Measurements from ENCODE around the gene HSPB6. TPM values are rescaled to one million over a fixed set of nuclear protein-coding genes. Genes with fewer than 3 reads are reported as not detected.

HSPB6 gene
- total and polyA plus RNA-seq, 3 experiments from 2014 or later: not detected

DNA sequence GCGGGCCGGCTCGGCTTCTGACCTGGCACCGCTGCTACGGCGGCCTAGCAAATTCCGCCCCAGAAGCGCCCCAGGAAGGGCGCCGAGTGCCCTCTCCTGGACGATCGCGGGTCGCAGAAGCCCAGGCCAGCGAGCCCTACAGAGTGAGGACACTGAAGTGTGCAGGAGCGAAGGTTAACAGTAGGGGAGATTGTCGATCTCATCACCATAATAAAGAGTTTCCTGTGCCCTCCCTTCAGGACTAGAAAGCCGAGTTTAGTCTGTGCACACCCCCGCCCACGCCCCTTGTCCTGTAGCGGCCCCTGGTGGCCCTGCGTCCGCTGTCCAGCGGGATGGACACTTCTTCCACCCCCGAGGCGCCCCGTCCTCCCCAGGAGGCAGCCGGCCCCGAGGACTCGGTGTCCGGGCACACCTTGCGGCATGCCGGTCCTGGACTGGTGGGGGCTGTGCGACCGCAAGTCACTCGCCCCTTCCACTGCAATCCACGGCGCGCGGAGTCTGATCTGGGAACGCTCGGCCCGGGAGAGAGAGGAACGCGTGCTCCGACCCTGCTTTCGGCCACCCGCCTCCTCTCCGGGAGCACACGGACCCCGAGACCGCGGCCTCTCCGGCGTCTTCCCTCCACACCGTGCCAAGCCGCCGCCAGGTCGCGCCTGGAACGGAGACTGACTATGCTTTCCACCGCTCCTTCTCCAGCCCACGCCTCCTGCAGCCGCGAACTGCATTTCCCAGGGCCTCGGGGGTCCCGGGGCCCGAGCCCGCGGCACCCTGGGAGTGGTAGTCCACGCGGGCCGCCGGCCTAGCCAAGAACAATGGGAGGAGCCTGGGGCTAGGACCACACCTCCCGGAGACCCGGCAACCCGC, 39.8 kb downstream of the HSPB6 start:
- H3K4me1 Mint-ChIP-seq: peaks cover 50 to 72% (median 58%) of the 10 kb centered on the region in 3 donors
- peak; percentile 95 to 98 (median 98) for DNase-seq
- H3K9me3 ChIP-seq (ENCODE audit: low read length): no peaks in the 10 kb centered on the region

DNA sequence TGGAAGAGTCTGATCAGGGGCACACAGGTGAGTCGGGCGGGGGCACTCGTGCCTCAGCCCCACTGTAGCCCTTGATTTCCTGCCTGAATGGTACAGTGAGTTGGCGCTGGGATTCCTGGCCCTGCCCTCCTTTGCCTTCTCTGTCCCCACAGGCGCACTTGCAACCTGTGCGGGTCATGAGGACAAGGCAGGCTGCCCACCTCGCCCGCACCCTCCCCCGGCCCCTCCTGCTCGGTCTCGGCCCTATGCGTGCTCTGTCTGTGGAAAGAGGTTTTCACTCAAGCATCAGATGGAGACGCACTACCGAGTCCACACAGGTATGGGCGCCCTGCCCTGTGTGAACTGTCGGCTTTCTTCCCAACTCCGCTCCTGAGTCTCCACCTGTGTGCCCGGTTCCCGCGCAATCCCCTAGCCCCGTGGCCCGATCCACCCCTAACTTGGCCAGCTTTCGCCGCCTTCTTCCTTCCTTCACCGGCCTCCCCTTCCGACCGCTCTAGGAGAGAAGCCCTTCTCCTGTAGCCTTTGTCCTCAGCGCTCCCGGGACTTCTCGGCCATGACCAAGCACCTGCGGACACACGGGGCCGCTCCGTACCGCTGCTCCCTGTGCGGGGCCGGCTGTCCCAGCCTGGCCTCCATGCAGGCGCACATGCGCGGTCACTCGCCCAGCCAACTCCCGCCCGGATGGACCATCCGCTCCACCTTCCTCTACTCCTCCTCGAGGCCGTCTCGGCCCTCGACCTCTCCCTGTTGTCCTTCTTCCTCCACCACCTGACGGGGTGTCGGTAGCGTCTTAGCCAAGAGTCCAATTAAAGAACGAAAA, 40.6 kb downstream of the HSPB6 start:
- H3K27ac ChIP-seq (ENCODE audit: low read depth, low read length): peak overlapping the region; percentile 72
- H3K36me3 ChIP-seq (ENCODE audit: insufficient read depth, low read length): no peaks in the 10 kb centered on the region
- ChIA-PET POLR2A (interaction anchor here (0.5 to 1.2 kb wide), 2 partner anchors 32 to 189 kb away, joined by 3 to 6 read pairs; partner anchors contain the start of gene LIN37), CTCF (interaction anchor here (0.6 to 4.0 kb wide), 4 partner anchors 13 to 45 kb away, joined by 3 to 20 read pairs (median 4); no protein-coding TSS in a partner anchor)
- H3K4me3 ChIP-seq (ENCODE audit: low read length): peak overlapping the region; percentile 89
- Mint-ChIP-seq H3K27ac (peak overlapping the region; percentile 74 to 98 (median 94)), H3K4me1 (peaks cover 54 to 72% (median 64%) of the 10 kb centered on the region in 3 donors), H3K9me3 (no peaks in the 10 kb centered on the region), H3K4me3 (peak overlapping the region; percentile 86 to 98 (median 91)), H3K36me3 (peaks cover 0 to 25% (median 2%) of the 10 kb centered on the region in 3 donors), H3K27me3 (peaks cover 0 to 5% of the 10 kb centered on the region in 2 donors)
- peak in 1 of 5 donors; percentile 25 for DNase-seq
- no peaks in the 10 kb centered on the region for H3K9me3 ChIP-seq (ENCODE audit: low read length)
- peaks cover 66% of the 10 kb centered on the region for H3K4me1 ChIP-seq (ENCODE audit: insufficient read depth, low read length)
- H3K27me3 ChIP-seq (ENCODE audit: insufficient read depth, low read length, poor library complexity, severe bottlenecking): no peaks in the 10 kb centered on the region

More for the DNA sequence above, 39.8 kb downstream of the HSPB6 start:
- Mint-ChIP-seq H3K4me3 (peak overlapping the region; percentile 86 to 98 (median 91)), H3K36me3 (peaks cover 0 to 32% (median 2%) of the 10 kb centered on the region in 3 donors), H3K9me3 (no peaks in the 10 kb centered on the region), H3K27me3 (peaks cover 0 to 4% of the 10 kb centered on the region in 2 donors), H3K27ac (peak overlapping the region; percentile 83 to 98 (median 94))
- peak overlapping the region; percentile 89 for H3K4me3 ChIP-seq (ENCODE audit: low read length)
- no peaks in the 10 kb centered on the region for H3K36me3 ChIP-seq (ENCODE audit: insufficient read depth, low read length)
- peaks cover 61% of the 10 kb centered on the region for H3K4me1 ChIP-seq (ENCODE audit: insufficient read depth, low read length)
- POLR2A ChIA-PET: interaction anchor here (1.9 kb wide), 1 partner anchor 28 kb away, joined by 6 read pairs; the partner anchor contains the start of genes PSENEN and U2AF1L4
- no peaks in the 10 kb centered on the region for H3K27me3 ChIP-seq (ENCODE audit: insufficient read depth, low read length, poor library complexity, severe bottlenecking)
- peak overlapping the region; percentile 72 for H3K27ac ChIP-seq (ENCODE audit: low read depth, low read length)
- CTCF ChIA-PET: interaction anchor here (0.6 to 4.0 kb wide), 4 partner anchors 14 to 46 kb away, joined by 3 to 20 read pairs (median 4); no protein-coding TSS in a partner anchor

DNA sequence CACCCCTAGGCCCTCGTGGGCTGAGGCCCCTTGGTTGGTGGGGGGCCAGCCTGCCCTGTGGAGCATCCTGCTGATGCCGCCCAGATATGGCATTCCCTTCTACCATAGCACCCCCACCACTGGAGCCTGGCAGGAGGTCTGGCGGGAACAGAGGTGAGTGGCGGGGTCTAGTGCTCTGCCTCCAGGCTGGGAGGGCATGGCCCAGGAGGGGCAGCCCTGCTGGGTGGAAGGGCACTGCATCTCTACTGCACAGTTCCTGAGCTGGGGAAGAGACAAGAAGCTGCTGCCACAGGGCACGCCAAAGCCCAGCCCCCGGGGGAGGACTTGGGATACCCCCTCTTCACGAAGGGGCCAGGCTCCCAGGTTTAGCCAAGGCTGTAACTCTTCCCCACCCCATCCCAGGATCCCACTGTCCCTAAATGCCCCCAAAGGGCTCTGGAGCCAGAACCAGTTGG, 41.4 kb downstream of the HSPB6 start:
- Mint-ChIP-seq H3K4me3 (peak overlapping the region in 6 of 7 donors; percentile 15 to 98 (median 67)), H3K27me3 (peaks cover 0 to 8% of the 10 kb centered on the region in 2 donors), H3K27ac (peak overlapping the region in 4 of 8 donors; percentile 32 to 98 (median 94)), H3K36me3 (peaks cover 0 to 20% (median 2%) of the 10 kb centered on the region in 3 donors), H3K9me3 (no peaks in the 10 kb centered on the region), H3K4me1 (peaks cover 57 to 80% (median 71%) of the 10 kb centered on the region in 3 donors)
- no peaks in the 10 kb centered on the region for H3K27me3 ChIP-seq (ENCODE audit: insufficient read depth, low read length, poor library complexity, severe bottlenecking)
- no peaks in the 10 kb centered on the region for H3K9me3 ChIP-seq (ENCODE audit: low read length)
- H3K4me3 ChIP-seq (ENCODE audit: low read length): peak overlapping the region; percentile 89
- ChIA-PET POLR2A (interaction anchor here (1.2 kb wide), 1 partner anchor 33 kb away, joined by 3 read pairs; the partner anchor contains the start of gene LIN37), CTCF (interaction anchor here (0.8 to 4.0 kb wide), 4 partner anchors 13 to 30 kb away, joined by 3 to 20 read pairs (median 4); partner anchors contain the start of genes PSENEN and U2AF1L4)
- H3K27ac ChIP-seq (ENCODE audit: low read depth, low read length): no peak overlapping the region
- no peaks in the 10 kb centered on the region for H3K36me3 ChIP-seq (ENCODE audit: insufficient read depth, low read length)
- H3K4me1 ChIP-seq (ENCODE audit: insufficient read depth, low read length): peaks cover 73% of the 10 kb centered on the region
- no peak for DNase-seq

DNA sequence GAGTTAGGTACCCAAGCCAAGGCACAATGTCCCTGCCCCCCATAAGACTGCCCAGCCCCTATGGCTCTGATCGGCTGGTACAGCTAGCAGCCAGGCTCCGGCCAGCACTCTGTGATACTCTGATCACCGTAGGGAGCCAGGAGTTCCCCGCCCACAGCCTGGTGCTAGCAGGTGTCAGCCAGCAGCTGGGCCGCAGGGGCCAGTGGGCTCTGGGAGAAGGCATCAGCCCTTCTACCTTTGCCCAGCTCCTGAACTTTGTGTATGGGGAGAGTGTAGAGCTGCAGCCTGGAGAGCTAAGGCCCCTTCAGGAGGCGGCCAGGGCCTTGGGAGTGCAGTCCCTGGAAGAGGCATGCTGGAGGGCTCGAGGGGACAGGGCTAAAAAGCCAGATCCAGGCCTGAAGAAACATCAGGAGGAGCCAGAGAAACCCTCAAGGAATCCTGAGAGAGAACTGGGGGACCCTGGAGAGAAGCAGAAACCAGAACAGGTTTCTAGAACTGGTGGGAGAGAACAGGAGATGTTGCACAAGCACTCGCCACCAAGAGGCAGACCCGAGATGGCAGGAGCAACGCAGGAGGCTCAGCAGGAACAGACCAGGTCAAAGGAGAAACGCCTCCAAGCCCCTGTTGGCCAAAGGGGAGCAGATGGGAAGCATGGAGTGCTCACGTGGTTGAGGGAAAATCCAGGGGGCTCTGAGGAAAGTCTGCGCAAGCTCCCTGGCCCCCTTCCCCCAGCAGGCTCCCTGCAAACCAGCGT, 42.1 kb downstream of the HSPB6 start:
- no peak for DNase-seq
- peaks cover 0 to 8% of the 10 kb centered on the region in 2 donors for H3K27me3 Mint-ChIP-seq
- H3K27me3 ChIP-seq (ENCODE audit: insufficient read depth, low read length, poor library complexity, severe bottlenecking): no peaks in the 10 kb centered on the region
- no peaks in the 10 kb centered on the region for H3K36me3 ChIP-seq (ENCODE audit: insufficient read depth, low read length)
- ChIA-PET CTCF (interaction anchor here (0.8 to 4.0 kb wide), 4 partner anchors 13 to 31 kb away, joined by 3 to 20 read pairs (median 3); partner anchors contain the start of genes PSENEN and U2AF1L4), POLR2A (interaction anchor here (1.2 kb wide), 1 partner anchor 34 kb away, joined by 3 read pairs; the partner anchor contains the start of gene LIN37)
- H3K9me3 ChIP-seq (ENCODE audit: low read length): no peaks in the 10 kb centered on the region
- peak overlapping the region; percentile 41 to 70 (median 67) for H3K4me3 Mint-ChIP-seq
- peaks cover 55 to 79% (median 71%) of the 10 kb centered on the region in 3 donors for H3K4me1 Mint-ChIP-seq
- no peak overlapping the region for H3K4me3 ChIP-seq (ENCODE audit: low read length)
- no peak overlapping the region for H3K27ac ChIP-seq (ENCODE audit: low read depth, low read length)
- peak overlapping the region; percentile 48 to 98 (median 87) for H3K27ac Mint-ChIP-seq
- peaks cover 0 to 14% (median 0%) of the 10 kb centered on the region in 3 donors for H3K36me3 Mint-ChIP-seq
- no peaks in the 10 kb centered on the region for H3K9me3 Mint-ChIP-seq
- H3K4me1 ChIP-seq (ENCODE audit: insufficient read depth, low read length): peaks cover 70% of the 10 kb centered on the region

DNA sequence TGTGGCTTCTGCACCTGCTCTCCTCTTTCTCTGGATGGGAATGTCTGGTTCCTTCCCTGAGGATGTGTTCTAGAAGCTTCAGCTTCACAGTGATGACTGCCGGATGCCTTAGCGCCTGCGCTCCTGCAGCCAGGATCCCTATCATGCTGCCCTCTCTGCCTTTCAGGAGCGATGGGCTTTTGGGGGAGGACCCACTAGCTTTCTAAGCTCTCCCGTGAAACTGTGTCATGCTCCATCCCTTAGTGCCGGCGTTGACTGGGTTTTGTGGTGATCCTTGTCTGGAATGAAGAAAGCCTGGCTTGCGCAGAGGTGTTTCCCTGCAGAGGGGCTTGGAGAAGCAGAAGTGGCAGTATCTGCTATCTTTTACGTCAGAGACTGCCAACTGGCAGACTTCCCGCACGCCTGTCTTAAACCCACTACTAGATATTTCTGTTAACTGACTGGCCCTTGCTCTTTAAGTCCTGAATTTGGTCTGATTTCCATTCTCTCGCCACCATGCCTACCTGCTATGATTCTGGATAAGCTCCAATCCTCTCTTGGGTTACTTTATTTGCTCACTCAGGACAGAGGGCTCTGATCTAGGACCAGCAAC, 42.8 kb downstream of the HSPB6 start:
- no peaks in the 10 kb centered on the region for H3K9me3 Mint-ChIP-seq
- CTCF ChIA-PET: interaction anchor here (1.0 to 4.0 kb wide), 3 partner anchors 12 to 204 kb away, joined by 3 to 20 read pairs (median 3); no protein-coding TSS in a partner anchor
- Histone ChIP-seq H3K4me3 (ENCODE audit: low read length) (peak overlapping the region; percentile 4), H3K4me1 (ENCODE audit: insufficient read depth, low read length) (peaks cover 62% of the 10 kb centered on the region), H3K9me3 (ENCODE audit: low read length) (no peaks in the 10 kb centered on the region), H3K27me3 (ENCODE audit: insufficient read depth, low read length, poor library complexity, severe bottlenecking) (no peaks in the 10 kb centered on the region), H3K27ac (ENCODE audit: low read depth, low read length) (no peak overlapping the region), H3K36me3 (ENCODE audit: insufficient read depth, low read length) (no peaks in the 10 kb centered on the region)
- peaks cover 0 to 8% of the 10 kb centered on the region in 2 donors for H3K27me3 Mint-ChIP-seq
- POLR2A ChIA-PET: interaction anchor here (2.8 kb wide), 1 partner anchor 12 kb away, joined by 16 read pairs; no protein-coding TSS in a partner anchor
- no peak for DNase-seq
- peaks cover 50 to 72% (median 64%) of the 10 kb centered on the region in 3 donors for H3K4me1 Mint-ChIP-seq
- H3K4me3 Mint-ChIP-seq: peak overlapping the region; percentile 17 to 84 (median 67)
- H3K36me3 Mint-ChIP-seq: peaks cover 0 to 10% (median 0%) of the 10 kb centered on the region in 3 donors
- peak overlapping the region; percentile 67 to 98 (median 90) for H3K27ac Mint-ChIP-seq

DNA sequence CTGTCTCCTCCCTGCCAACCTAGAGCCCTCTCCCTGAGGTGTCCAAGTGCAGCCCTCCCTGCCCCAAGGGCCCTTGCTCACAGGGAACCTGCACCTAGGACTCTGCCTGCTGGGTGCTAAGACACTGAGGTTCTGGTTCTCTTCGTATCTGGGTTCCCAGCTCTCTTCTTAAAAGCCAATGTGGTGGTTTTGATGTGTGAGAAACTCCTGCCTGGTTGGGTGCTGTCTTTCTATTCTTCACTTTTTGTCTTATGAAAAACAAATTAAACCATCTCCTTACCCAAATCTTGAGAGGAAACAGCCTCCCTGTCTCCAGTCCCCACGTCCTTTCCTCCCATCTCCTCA, 43.4 kb downstream of the HSPB6 start:
- POLR2A ChIA-PET: interaction anchor here (2.8 kb wide), 1 partner anchor 12 kb away, joined by 16 read pairs; no protein-coding TSS in a partner anchor
- H3K9me3 ChIP-seq (ENCODE audit: low read length): no peaks in the 10 kb centered on the region
- H3K27me3 ChIP-seq (ENCODE audit: insufficient read depth, low read length, poor library complexity, severe bottlenecking): no peaks in the 10 kb centered on the region
- H3K4me1 Mint-ChIP-seq: peaks cover 47 to 67% (median 64%) of the 10 kb centered on the region in 3 donors
- H3K4me3 Mint-ChIP-seq: peak overlapping the region; percentile 17 to 84 (median 67)
- CTCF ChIA-PET: interaction anchor here (1.1 to 4.0 kb wide), 3 partner anchors 10 to 204 kb away, joined by 3 to 20 read pairs (median 6); no protein-coding TSS in a partner anchor
- no peaks in the 10 kb centered on the region for H3K9me3 Mint-ChIP-seq
- H3K36me3 ChIP-seq (ENCODE audit: insufficient read depth, low read length): no peaks in the 10 kb centered on the region
- peak overlapping the region; percentile 67 to 98 (median 90) for H3K27ac Mint-ChIP-seq
- peak overlapping the region; percentile 45 for H3K27ac ChIP-seq (ENCODE audit: low read depth, low read length)
- peak in 1 of 5 donors; percentile 41 for DNase-seq
- peak overlapping the region; percentile 4 for H3K4me3 ChIP-seq (ENCODE audit: low read length)
- peaks cover 58% of the 10 kb centered on the region for H3K4me1 ChIP-seq (ENCODE audit: insufficient read depth, low read length)
- H3K27me3 Mint-ChIP-seq: peaks cover 0 to 8% of the 10 kb centered on the region in 2 donors
- peaks cover 0 to 7% (median 0%) of the 10 kb centered on the region in 3 donors for H3K36me3 Mint-ChIP-seq

Data from CD8-positive, alpha-beta memory T cell (primary cell).